Germinal center (tissue), 1 donor: Measurements from ENCODE around the gene FBXO28.

Source experiments
- DNase-seq: peaks from one replicate; pipeline ENCODE4 v3.0.0; 2012; ENCODE audit warnings: mixed read lengths, low spot score

FBXO28 gene

DNA sequence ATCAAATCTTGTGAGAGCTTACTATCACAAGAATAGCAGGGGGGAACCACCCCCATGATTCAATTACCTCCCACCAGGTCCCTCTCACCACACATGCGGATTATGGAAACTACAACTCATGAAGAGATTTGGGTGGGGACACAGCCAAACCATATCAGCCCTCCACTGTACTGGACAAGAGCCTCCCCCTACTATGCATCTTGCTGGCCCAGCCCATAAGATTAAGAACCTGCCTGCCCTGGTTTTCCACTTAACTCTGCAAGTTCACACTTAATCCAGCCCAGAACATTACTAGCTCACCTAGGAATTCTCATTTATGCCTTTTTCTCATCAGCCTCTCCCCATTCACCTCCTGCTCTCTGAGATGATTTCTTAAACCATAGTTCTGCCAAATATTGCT lies 18.0 kb upstream of the FBXO28 start:
- no peak for DNase-seq

DNA sequence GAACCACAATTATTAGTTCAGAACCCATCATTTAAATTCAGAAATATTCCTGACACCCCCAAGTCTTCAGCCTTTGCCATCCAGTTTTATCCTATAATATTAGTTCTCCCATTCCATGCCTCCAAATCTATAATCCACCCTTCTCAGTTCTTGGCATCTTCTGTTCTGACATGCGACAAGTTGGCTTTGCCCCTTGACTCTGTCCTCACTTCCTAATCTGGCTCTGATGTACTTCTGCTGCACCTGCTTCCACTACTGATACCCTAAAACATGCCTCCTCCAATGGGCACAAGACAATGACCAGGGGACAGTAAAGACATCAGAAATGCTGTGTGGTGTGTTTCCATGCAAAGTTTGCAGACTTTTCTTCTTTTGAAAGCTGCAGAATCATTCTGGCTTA lies 17.1 kb upstream of the FBXO28 start:
- no peak for DNase-seq

DNA sequence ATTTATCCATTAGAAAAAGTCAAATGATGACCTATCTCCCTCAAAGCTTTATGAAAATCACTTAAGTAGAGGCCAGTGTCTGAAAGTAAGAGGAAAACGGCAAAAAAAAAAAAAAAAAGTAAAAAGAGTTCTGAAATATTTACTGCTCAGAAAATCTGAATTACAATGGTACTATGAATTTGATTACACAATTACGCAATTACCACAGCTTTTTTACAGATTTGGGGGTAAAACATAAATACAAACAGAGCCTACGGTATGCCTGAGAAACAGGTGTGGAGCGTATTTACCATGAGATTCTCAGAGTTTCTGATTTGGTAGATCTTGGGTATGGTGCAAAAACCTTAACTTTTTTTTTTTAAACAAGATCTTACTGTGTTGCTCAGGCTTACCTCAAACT lies 15.9 kb upstream of the FBXO28 start:
- DNase-seq: no peak

DNA sequence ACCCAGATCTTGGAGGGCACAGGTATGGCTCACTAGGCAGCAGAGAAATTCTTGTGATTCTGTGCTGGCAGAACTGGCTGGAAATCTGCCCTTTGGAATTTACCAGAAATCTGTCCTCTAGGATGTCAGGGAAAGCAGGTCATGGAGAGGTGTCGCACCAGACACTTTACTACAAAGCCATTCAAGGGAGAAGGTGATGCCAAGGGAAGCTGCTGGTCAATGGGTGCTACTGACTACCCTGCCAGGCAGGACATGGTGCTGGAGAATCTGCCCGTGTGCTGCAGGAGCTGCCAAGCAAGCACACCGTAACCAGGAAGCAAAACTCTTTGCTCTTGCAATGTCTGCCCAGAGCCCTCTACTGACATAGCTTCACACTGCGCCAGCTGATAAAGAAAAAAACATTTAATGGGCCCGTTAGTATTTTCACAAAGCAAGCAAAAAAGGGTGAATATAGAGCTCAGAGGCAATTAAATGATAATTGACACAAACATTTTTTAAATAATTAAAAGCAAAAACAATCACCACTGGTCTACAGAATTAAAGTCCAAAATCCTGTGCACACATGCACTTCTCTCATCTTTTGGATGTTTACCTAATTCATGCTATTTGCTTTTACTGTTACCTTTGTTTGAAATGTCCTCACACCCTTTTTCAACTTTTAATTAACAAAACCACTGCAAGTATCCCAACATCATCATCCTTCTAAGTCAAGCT lies 7.2 kb upstream of the FBXO28 start:
- DNase-seq: peak; percentile 54

DNA sequence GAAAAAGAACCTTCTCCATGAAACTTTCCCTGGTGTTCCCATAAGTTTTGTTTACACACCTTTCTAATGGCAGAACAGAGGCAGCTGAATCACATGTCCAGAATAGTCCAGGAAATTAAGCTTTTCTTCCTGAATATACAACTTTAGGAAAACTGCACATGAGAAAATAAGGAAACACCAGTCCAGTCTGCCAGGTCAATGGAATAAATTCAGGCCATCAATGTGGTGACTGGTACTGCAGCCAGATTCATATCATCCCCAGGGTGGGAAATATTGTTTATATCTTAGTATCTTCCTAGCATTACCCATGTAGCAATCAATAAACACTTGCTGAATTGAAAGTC lies 6.7 kb upstream of the FBXO28 start:
- DNase-seq: no peak

DNA sequence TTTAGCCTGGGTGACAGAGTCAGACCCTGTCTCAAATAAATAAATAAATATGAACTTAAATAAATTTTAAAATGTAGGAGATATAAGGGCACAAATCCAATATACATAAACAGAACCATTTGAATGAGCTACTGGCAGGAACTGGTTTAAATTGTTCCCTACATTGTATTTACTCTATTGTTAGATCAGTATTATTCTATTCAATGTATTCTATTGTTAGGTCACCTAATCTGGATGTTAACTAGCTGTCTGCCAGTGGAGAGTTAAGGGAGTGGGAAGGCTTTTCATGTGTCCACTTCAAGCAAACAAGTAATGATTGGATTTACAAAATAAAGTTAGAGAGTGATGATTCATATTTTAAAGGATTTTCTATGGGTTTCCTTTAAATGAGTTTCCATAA lies 4.9 kb upstream of the FBXO28 start:
- DNase-seq: no peak

DNA sequence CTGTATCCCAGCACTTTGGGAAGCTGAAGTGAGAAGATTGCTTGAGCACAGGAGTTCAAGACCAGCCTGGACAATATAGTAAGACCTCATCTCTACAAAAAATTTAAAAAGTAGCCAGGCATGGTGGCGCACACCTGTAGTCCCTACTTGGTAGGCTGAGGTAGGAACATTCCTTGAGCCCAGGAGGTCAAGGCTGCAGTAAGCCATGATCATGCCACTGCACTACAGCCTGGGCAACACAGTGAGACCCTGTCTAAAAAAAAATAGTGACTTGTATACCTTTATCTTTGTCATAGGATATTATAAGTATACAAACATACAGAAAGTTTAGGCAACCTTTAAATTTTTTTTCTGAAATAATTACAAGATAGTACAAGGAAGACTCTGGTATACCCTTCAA lies 3.9 kb upstream of the FBXO28 start:
- DNase-seq: no peak

DNA sequence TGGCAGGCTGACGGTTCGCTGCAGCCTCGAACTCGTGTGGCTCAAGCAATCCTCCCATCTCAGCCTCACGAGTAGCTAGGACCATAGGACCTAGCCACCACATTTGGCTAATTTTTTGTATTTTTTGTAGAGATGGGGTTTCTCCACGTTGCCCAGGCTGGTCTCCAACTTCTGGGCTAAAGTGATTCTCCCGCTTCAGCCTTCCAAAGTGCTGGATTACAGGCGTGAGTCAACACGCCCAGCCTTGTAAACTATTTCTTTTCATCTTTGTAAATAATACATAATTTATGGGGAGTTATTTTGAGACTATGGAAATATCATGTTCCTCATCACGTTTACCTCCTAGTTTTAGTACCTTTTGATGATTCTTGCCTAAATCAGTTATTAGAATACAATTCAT lies 906 bp upstream of the FBXO28 start:
- DNase-seq: no peak

DNA sequence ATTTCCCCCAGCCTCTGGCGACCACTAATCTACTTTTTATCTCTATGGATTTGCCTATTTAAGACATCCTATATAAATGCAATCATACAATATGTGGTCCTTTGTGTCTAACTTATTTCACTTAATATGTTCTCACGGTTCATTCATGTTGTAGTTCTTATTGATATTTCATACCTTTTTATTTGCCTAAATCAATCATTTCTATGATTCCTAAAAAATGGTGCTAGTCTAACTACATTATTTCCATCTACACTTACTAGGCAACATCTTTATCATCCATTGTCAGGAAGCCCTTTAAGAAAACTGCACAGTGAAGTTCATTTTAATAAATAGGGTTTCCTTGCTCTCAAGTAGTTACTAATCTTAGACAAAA lies 380 bp upstream of the FBXO28 start:
- no peak for DNase-seq

DNA sequence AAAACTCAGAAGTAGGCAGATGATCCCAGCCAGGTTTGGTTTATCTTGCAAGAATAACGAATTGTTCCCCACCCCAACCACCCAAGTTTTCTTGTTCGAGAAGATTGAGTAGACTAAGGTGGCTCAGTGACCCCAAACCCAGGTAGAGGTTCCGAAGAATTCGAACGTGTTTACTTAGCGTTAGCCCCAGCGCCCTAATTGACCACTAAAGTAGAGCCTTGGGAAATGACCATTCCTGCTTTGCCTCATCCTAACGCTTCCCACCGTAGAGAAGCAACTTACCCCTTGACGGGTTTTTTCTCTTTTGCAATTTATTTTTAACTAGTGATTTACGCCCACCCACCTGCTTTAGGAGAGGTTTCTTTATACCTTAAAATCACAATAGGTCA lies 870 bp downstream of the FBXO28 start:
- DNase-seq: no peak

DNA sequence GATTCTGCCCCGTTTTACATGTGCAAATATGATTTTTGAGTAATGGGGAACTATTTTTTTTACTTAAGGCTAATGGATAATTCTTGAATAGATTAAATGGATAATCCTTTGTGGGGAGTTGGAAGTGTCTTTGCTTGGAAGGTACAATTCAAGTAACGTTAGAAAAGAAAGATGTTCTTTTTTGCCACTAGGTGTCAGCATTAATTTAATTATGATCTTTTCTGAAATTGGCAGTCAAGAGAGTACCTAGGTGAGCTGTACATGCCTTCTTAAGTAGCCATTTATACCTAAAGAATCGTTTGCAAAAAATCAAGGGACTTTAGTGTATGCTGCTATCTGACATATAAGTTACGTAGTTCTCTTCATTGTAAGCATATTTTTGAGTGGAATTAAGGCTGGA lies 2.2 kb downstream of the FBXO28 start:
- DNase-seq: peak; percentile 23

DNA sequence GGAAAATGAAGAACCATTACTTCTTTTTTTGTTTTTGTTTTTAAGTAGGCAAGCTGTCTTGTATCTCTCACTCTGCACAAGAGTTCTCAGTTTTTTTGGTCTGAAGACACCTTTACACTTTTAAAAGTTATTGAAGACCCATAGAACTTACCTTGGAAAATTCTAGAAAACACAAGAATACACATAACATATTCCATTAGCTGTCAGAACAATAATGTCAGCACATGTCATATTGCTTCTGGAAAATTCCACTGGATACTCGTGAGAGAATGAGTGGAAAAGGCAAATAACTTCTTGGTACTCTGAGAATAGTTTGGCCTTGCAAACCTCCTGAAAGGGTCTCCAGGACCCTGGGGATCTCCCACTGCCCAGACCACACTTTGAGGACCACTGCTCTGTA lies 4.8 kb downstream of the FBXO28 start:
- no peak for DNase-seq

DNA sequence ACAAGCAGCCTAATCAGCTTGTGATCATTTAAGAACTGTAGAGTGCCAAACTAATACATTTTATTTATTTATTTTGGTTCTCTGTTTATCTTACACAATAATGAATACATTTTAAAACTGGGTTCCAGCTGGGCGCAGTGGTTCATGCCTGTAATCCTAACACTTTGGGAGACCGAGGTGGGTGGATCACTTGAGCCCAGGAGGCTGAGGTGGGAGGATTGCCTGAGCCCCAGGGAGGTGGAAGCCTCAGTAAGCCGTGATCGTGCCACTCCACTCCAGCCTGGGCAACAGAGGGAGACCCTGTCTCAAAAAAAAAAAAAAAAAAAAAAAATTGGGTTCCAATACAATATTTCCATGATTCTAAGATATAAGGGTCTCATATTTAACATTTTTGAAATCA lies 9.2 kb downstream of the FBXO28 start:
- DNase-seq: no peak

DNA sequence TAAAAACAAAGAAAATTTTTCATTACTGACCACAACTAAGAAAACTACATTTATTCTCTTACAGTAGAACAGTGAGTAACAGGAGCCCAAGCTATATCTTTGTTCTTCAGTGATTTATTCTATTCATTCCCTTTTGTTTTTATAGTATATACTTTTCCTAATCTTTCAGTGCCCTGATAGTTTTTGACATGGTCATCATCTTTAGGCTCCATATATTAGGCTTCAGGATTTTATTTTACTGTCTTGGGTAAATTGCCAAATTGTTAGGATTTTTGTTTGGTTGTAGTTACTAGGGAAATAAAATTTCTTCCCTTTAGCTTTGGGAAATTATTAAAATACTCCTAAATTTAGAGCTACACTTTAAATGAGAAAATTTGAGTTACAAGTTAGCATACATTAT lies 10.3 kb downstream of the FBXO28 start:
- DNase-seq: no peak

DNA sequence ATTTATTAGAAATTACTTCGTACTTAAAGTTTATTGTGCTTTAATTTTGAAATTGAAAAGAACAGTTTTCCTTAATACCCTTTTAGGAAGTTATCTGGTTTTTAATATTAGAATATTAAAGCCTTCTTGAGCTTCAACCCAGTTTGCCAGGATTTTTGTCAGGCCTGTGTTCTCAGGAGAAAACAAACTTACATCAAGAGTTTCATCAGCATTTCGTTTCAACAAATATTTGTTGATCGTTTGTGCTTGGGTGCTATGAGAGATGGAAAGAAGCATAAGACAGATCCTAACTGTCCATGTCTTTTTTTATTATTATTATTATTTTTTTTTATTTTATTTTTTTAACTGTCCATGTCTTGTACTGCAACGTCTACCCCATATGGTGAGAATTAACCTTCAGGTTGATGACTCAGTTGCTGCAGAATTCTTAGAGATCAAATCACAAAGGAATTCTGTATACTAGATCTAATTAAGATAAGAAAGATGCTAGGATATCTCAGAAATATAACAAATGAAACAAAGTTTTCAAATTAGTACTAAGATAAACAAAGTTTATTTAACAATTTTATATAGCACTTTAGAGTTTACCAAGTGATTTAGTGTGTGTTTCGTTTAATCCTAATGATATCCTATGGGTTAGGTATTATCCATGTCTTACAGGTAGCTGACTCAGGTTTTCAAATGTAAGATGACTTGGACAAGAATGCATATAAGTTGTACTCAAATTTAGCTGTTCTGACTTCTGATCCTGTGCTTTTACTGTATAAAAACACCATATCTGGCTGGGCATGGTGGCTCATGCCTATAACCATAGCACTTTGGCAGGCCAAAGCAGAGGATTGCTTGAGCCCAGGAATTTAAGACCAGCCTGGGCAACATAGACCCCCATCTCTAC lies 14.3 kb downstream of the FBXO28 start:
- DNase-seq: no peak

DNA sequence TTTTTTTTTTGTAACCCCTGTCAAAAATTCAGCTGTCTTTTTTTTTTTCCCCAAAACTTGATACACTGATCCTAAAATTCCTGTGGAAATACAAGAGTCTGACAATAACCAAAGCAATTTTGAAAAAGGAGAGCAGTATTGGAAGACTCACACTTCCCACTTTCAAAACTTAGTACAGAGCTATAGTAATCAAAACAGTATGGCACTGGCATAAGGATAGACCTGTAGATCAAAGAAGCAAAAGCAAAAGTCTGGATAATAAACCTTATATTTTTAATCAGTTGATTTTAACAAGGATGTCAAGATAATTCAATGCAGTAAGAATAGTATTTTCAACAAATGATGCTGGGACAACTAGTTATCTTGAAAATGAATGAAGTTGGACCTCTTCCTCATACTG lies 17.3 kb downstream of the FBXO28 start:
- DNase-seq: no peak

DNA sequence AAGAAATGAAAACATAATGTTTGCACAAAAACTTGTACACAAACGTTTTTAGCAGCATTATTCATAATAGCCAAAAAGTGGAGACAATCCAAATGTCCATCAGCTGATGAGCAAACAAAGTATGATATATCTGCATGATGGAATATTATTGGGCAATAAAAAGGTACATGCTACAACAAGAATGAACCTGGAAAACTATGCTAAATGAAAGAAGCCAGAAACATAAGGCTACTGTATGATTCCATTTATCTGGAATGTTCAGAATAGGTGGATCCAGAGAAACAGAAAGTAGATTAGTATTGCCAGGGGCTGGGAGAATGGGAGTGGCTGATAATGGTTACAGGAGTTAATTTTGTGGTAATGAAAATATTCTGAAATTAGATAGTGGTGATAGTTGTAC lies 19.0 kb downstream of the FBXO28 start:
- DNase-seq: no peak

DNA sequence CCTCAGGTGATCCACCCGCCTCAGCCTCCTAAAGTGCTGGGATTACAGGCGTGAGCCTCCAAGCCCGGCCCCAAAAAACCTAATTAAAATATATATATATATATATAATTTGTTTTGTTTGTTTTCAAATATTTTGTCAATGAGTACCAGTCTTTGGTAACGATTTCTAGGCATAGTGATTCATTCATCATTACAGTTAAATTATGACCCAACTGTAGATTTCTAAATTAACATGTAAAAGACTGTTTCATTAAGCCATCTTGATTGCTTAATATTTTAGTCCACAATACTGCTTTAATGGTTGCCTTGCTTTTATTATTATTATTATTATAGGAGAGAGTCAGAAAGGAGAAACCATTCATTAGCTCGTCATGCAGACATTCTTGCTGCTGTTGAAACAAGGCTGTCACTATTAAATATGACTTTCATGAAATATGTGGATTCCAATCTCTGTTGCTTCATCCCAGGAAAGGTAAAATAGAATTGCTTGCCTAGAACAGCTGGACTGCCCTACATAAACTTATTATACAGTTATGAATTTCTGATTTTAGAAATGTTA lies 19.9 kb downstream of the FBXO28 start:
- no peak for DNase-seq

DNA sequence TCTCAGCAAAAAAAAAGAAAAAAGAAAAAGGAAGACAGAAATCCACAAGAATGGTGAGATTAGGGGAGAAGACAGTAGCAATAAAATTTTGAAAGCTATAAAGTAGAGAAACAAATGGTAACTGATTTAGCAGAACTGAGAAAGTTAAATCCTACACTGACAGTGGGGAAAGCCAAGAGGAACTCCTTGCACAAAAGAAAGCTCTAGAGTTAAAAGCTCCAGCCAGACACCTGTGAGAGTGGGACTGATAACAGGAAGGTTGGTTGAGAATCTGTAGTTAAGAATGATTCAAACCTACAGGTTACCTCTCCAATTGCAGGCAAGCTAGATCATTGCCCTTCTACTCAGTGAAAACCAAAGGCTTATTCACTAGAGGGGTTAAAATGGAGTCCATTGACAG lies 23.6 kb downstream of the FBXO28 start:
- DNase-seq: no peak

DNA sequence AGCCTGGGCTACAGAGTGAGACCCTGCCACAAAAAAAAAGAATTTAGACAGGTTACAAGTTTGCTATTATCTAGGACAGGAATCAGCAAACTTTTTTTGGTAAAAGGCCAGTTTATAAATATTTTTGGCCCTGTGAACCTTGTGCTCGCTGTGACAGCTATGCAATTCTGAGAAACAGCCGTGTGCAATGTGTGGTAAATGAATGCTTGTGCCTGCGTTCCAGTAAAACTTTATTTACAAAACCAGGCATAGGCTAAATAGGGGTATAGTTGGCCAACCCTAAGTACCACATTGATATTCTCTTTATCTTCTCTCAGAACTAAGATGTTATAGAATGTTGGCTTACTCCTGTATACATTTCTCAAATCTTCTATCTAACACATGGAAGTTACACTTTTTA lies 24.3 kb downstream of the FBXO28 start:
- no peak for DNase-seq

DNA sequence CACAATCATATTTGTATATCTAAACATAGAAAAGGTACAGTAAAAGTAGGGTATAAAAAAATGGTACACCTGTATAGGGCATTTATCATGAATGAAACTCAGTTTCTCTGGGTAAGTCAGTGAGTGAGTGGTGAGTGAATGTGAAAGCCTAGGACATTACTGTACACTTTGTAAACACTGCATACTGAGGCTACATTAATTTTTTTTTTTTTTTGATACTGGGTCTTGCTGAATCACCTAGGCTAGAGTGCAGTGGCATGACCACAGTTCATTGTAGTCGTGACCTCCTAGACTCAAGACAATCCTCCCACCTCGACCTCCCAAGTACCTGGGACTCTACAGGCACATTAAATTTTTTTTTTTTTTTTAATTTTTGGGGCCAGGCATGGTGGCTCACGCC lies 27.8 kb downstream of the FBXO28 start:
- no peak for DNase-seq

DNA sequence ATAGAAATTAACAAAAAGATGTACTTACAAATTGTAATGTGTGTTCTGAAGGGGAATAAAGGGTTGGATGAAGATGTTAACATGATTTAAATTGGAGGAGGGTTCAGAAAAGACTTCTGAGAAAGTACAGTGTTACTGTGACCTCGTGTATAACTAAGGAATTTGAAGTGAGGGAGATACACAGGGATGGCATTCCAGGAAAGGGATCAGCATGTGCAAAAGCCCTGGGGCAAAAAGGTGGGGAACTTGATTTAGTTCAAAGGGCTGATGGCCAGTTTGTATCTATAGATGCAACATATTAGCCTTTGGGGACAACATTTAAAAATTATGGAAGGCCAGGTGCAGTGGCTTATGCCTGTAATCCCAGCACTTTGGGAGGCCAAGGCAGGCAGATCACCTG lies 35.8 kb downstream of the FBXO28 start:
- no peak for DNase-seq

DNA sequence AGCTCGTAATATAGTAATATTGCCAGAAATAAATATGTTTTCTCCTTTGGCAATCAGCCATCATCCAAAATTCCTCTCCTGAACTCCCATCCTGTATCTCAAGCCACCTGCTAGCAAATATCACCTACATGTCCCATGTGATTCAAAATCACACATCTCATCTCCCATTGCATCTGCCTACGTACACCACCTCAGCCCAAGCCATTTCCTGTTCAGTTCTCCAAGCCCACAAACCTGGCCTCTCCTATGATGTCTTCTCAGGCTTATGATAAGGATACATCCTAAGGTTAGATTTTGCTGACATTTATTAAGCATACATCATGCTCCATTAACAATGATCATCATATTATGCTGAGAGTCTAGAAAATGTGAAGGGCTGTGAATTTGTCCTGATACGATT lies 37.2 kb downstream of the FBXO28 start:
- DNase-seq: no peak

DNA sequence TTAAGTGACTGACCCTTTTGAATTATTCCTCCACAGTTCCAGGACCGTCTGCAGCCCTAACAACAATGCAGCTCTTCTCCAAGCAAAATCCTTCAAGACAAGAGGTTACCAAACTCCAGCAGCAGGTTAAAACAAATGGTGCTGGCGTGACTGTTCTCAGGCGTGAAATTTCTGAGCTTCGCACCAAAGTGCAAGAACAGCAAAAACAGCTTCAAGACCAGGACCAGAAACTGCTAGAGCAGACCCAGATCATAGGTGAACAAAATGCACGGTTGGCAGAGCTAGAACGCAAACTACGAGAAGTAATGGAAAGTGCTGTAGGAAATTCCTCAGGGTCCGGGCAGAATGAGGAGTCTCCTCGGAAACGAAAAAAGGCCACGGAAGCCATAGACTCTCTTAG lies 43.4 kb downstream of the FBXO28 start:
- DNase-seq: no peak
